ENCODE measurements around the gene CFL1. TPM values are rescaled to one million over a fixed set of nuclear protein-coding genes. Genes with fewer than 3 reads are reported as not detected.

The CFL1 gene
- total RNA-seq, 1 experiment from 2014 or later = 960 TPM

DNA sequence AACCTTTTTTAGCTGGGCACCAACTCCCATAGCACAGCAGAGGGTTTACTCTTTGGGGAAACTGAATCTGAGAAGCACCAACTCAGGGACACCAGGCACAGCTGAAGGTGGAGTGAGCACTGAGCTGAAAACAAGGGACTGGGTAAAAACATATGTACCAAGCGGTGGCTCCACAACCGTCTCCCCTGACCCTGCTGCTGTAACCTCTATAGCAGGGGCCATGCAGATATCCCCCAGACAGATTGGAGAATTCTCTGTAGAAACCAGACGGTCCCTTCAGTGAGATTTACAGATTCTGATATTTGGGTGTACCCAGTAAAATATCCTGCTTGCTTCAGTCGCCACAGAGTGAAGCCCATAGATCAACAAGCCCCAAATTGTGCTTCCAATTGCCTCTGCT, 28.5 kb downstream of the CFL1 start:
- H3K36me3 Mint-ChIP-seq (ENCODE audit: insufficient read depth, unreplicated experiment) = no peaks in the 10 kb centered on the region
- Histone ChIP-seq H3K36me3 (ENCODE audit: control insufficient read depth, insufficient read depth, low read length) (no peaks in the 10 kb centered on the region), H3K4me3 (ENCODE audit: low read depth, low read length) (no peak overlapping the region), H3K4me1 (peaks cover 13% of the 10 kb centered on the region), H3K27me3 (replicated peaks; ENCODE audit: control insufficient read depth, insufficient read depth, low read length) (no peaks in the 10 kb centered on the region), H3K9me3 (no peaks in the 10 kb centered on the region; the same call in 1 of the 2 replicates)
- no TSS peak for BruUV-seq (replicated peaks)
- CTCF ChIA-PET = no interaction called here
- no peak for DNase-seq
- H3K4me3 Mint-ChIP-seq (ENCODE audit: unreplicated experiment) = no peak overlapping the region
- POLR2A ChIA-PET = no interaction called here
- H3K27me3 Mint-ChIP-seq (ENCODE audit: insufficient read depth, unreplicated experiment) = peaks cover 3% of the 10 kb centered on the region
- intact Hi-C loops (cut with micrococcal nuclease; ENCODE audit: unreplicated experiment) = loop anchor here (5.0 kb wide), 1 partner anchor 158 kb away; no protein-coding TSS in a partner anchor
- no peak overlapping the region for H3K27ac Mint-ChIP-seq (ENCODE audit: unreplicated experiment)
- H3K4me1 Mint-ChIP-seq (ENCODE audit: low read depth, unreplicated experiment) = peaks cover 9% of the 10 kb centered on the region
- TF ChIP-seq, protein P1, sequence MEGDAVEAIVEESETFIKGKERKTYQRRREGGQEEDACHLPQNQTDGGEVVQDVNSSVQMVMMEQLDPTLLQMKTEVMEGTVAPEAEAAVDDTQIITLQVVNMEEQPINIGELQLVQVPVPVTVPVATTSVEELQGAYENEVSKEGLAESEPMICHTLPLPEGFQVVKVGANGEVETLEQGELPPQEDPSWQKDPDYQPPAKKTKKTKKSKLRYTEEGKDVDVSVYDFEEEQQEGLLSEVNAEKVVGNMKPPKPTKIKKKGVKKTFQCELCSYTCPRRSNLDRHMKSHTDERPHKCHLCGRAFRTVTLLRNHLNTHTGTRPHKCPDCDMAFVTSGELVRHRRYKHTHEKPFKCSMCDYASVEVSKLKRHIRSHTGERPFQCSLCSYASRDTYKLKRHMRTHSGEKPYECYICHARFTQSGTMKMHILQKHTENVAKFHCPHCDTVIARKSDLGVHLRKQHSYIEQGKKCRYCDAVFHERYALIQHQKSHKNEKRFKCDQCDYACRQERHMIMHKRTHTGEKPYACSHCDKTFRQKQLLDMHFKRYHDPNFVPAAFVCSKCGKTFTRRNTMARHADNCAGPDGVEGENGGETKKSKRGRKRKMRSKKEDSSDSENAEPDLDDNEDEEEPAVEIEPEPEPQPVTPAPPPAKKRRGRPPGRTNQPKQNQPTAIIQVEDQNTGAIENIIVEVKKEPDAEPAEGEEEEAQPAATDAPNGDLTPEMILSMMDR (IDR thresholded peaks at IDR 0.05; ENCODE audit: insufficient read depth in 1 of 2, low read depth in 1 of 2, low read length in 1 of 2, severe bottlenecking in 1 of 2, unreplicated experiment in 1 of 2) = no peak
- H3K9me3 Mint-ChIP-seq (ENCODE audit: unreplicated experiment) = no peaks in the 10 kb centered on the region

DNA sequence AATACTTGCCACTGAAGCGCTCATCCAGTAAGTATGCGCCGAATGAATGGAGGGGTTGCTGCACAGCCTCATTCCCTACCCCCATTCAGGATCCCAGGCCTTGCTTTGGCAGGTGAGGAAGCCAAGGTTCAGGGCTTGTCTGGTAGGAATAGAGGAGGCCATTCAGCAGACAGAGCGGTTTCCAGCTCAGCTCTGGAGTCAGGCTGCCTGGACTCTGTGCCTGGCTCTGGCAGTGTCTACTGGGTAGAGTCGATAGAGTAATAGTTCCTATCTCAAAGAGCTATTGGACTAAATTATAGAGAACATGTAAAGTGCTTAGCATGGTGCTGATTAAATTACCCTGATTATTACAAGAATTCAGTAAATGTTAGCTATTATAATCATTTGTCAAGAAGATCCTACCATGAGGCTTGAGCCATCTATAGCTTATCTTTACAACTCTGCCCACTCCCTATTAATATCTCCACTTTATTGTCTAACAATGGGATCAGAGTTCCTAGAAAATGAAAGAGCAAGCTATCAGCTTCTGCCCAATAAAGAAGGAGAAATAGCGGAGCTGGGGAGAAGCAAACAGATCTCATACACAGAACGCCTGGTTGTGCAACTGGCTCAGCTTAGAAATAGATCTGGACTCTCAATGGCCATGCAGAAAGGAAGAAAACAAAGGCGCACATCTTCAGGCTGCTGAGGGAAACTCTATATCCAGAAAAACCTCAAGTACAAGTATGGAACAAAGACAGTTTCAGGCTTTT, 30.8 kb downstream of the CFL1 start:
- Mint-ChIP-seq H3K27me3 (ENCODE audit: insufficient read depth, unreplicated experiment) (peaks cover 3% of the 10 kb centered on the region), H3K4me3 (ENCODE audit: unreplicated experiment) (no peak overlapping the region), H3K4me1 (ENCODE audit: low read depth, unreplicated experiment) (peaks cover 9% of the 10 kb centered on the region), H3K27ac (ENCODE audit: unreplicated experiment) (no peak overlapping the region), H3K36me3 (ENCODE audit: insufficient read depth, unreplicated experiment) (no peaks in the 10 kb centered on the region), H3K9me3 (ENCODE audit: unreplicated experiment) (no peaks in the 10 kb centered on the region)
- DNase-seq = peak in 1 of 2 experiments; percentile 28
- TF ChIP-seq, protein P1 (IDR thresholded peaks at IDR 0.05; ENCODE audit: insufficient read depth in 1 of 2, low read depth in 1 of 2, low read length in 1 of 2, severe bottlenecking in 1 of 2, unreplicated experiment in 1 of 2) = no peak
- Histone ChIP-seq H3K9me3 (no peaks in the 10 kb centered on the region; the same call in 1 of the 2 replicates), H3K36me3 (ENCODE audit: control insufficient read depth, insufficient read depth, low read length) (no peaks in the 10 kb centered on the region), H3K27me3 (replicated peaks; ENCODE audit: control insufficient read depth, insufficient read depth, low read length) (no peaks in the 10 kb centered on the region), H3K4me1 (peaks cover 13% of the 10 kb centered on the region), H3K4me3 (ENCODE audit: low read depth, low read length) (no peak overlapping the region)
- intact Hi-C loops (cut with micrococcal nuclease; ENCODE audit: unreplicated experiment) = loop anchor here (5.0 kb wide), 1 partner anchor 160 kb away; no protein-coding TSS in a partner anchor
- no TSS peak for BruUV-seq (replicated peaks)
- POLR2A ChIA-PET = interaction anchor here (0.5 to 1.2 kb wide), 4 partner anchors 17 to 302 kb away, joined by 7 to 9 read pairs (median 8); partner anchors contain the start of genes MUS81 and SCYL1
- CTCF ChIA-PET = interaction anchor here (0.6 to 2.1 kb wide), 19 partner anchors 10 to 497 kb away, joined by 3 to 12 read pairs (median 5); partner anchors contain the start of genes CFL1, FIBP, KAT5 and MUS81

DNA sequence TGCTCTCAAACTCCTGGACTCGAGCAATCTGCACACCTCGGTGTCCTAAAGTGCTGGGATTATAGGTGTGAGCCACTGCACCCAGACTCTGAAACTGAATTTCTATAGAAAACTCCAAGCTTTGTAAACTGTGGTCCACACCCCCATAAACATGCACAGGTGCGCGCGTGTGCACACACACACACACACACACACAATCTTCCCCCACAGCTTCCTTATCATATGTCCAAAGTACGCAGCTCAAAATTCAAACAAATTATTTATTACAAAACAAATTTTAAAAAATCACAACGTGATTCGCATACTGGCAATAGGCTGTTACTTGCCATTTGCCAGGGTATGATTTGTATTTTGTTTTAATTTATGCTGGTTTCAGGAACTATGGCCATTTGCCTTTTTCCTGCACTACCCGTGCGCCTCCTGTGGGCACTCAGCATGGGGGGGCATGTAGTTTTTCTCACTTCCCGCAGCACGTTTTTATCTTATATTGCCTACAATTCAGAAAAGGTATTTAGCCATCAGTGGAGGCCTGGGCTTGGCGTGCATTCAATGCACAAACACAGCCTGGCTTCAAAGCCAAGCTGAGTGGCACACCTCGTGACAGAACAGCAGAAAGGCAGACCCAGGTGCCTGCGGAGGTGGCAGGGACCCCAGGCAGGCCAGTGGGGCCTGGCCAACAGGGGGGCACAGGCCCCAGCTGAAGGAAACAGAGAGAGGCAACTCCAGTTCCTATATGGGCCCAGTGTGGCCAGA, 35.0 kb downstream of the CFL1 start:
- Mint-ChIP-seq H3K27ac (ENCODE audit: unreplicated experiment) (no peak overlapping the region), H3K36me3 (ENCODE audit: insufficient read depth, unreplicated experiment) (no peaks in the 10 kb centered on the region), H3K4me3 (ENCODE audit: unreplicated experiment) (no peak overlapping the region), H3K9me3 (ENCODE audit: unreplicated experiment) (no peaks in the 10 kb centered on the region), H3K4me1 (ENCODE audit: low read depth, unreplicated experiment) (peaks cover 9% of the 10 kb centered on the region), H3K27me3 (ENCODE audit: insufficient read depth, unreplicated experiment) (no peaks in the 10 kb centered on the region)
- no TSS peak for BruUV-seq (replicated peaks)
- peaks cover 13% of the 10 kb centered on the region for H3K4me1 ChIP-seq
- no peak for DNase-seq
- TF ChIP-seq, protein P1 (IDR thresholded peaks at IDR 0.05; ENCODE audit: insufficient read depth in 1 of 2, low read depth in 1 of 2, low read length in 1 of 2, severe bottlenecking in 1 of 2, unreplicated experiment in 1 of 2) = no peak
- no peaks in the 10 kb centered on the region; the same call in 1 of the 2 replicates for H3K9me3 ChIP-seq
- H3K36me3 ChIP-seq (ENCODE audit: control insufficient read depth, insufficient read depth, low read length) = no peaks in the 10 kb centered on the region
- no peaks in the 10 kb centered on the region for H3K27me3 ChIP-seq (replicated peaks; ENCODE audit: control insufficient read depth, insufficient read depth, low read length)
- intact Hi-C loops (cut with micrococcal nuclease; ENCODE audit: unreplicated experiment) = no loop called here
- CTCF ChIA-PET = no interaction called here
- no peak overlapping the region for H3K4me3 ChIP-seq (ENCODE audit: low read depth, low read length)
- POLR2A ChIA-PET = interaction anchor here (0.7 kb wide), 1 partner anchor 54 kb away, joined by 4 read pairs; no protein-coding TSS in a partner anchor

All from Caco-2 (cell line).